ENCODE results near the gene TMIGD1.
A peak's percentile ranks its signal among the peaks of the same experiment; 100 is the strongest.
"Not testable (repeated sequence)": the region's sequence is repeated elsewhere in the genome, so short reads cannot be mapped to it uniquely, and the experiment has no call there.

The TMIGD1 gene

GRCh38 chr17:30357476-30357875 is 23.6 kb upstream of the TMIGD1 start:
- no peak for DNase-seq

- no peak for DNase-seq
Observed at GRCh38 chr17:30354701-30355100, 20.8 kb upstream of the TMIGD1 start.

DNA sequence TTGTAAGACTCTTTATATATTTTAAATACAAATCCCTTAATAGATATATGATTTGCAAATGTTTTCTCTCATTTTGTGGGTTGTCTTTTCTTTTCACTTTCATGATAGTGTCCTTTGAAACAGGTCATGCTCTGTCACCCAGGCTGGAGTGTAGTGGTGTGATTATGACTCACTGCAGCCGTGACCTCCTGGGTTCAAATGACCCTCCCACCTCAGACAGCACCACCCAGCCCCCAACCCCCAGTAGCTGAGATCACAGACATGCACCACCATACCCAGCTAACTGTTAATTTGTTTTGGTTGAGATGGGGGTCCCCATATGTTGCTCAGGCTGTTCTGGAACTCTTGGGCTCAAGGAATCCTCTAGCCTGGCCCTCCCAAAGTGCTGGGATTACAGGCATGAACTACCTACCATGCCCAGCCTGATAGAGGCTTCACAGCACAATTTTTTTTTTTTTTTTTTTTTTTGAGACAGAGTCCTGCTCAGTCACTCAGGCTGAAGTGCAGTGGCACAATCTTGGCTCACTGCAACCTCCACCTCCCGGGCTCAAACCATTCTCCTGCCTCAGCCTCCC is 18.5 kb upstream of the TMIGD1 start:
- DNase-seq: no peak

GRCh38 chr17:30351735-30352134 is 17.9 kb upstream of the TMIGD1 start:
- no peak for DNase-seq

GRCh38 chr17:30351263-30351662 is 17.4 kb upstream of the TMIGD1 start:
- DNase-seq: not testable (repeated sequence)

GRCh38 chr17:30349252-30349651 is 15.4 kb upstream of the TMIGD1 start:
- no peak for DNase-seq

DNA sequence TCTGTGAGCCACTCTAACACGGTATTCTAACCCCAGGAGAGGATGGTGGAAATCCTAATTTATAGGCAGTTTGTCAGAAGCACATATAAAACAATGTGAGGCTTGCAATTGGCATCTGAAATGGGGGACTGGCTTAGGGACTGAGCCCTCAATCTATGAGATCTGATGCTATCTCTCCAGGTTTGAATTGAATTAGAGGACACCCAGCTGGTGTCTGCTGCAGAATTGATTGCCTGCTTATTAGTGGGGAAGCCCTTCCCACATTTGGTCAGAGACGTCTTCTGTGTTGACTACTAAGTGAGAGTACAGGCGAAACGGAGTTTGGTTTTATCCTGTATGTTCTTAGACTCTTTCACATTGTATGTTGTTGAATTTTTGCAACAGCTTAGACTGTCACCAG is 13.6 kb upstream of the TMIGD1 start:
- no peak for DNase-seq

GRCh38 chr17:30346221-30346795 is 12.5 kb upstream of the TMIGD1 start:
- DNase-seq: no peak

GRCh38 chr17:30345527-30346075 is 11.7 kb upstream of the TMIGD1 start:
- peak in 1 of 2 donors; percentile 15 for DNase-seq

- no peak for DNase-seq
Observed at GRCh38 chr17:30345089-30345433, 11.2 kb upstream of the TMIGD1 start.

DNA sequence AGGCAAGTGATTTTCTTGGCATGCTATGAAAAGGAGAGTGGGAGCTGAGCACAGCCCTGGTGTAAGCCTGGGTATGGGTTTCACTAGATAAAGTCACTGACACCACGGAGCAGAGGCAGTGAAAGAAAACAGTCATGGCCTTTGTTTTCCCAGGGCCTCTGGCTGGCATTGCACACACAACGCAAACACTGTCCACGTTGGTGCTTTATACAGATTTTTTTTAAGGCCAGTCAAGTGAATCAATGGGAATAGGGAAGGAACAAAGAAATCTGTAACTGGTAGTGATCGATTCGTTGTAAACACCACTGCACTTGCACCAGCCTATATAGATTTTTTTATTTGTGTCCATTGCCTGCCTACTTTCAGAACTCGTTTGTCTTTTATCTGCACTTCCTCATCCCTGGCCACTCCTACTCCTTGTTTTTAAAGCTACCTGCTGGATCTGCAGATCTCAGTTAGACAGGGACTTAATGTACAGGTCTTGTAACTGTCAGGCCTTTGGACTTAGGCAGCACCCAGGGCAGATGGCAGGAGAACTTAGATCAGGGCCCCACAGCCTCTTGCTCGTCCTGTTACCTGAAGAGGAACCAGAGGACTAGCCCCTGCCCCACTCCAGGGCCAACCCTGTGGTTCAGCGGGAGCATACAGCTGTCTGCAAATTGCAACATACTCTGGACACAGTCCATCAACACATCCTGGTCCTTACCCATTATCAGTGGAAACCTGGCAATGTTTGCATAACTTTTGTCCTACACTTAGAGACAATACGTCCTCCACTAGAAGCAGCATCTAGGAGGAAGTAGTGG is 10.6 kb upstream of the TMIGD1 start:
- DNase-seq: no peak

DNA sequence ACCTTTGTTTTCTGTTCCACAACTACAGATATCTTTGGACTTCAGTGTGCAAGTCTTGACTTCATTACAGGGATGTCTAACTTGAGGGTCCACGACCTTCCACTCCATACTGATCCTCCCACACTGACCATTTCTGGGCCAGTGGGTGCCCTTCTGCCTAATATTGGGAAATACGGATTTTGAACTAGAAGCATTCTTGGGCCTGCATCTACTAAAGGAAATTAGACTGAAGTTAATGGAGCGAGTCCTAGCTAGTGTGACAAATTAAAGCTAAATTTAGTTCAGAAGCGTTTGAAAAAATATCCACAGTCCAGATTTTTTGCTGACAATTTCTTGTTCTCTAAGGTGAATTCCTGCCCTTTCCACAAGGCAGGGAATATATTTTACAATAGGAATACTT is 9.9 kb upstream of the TMIGD1 start:
- DNase-seq: no peak

DNA sequence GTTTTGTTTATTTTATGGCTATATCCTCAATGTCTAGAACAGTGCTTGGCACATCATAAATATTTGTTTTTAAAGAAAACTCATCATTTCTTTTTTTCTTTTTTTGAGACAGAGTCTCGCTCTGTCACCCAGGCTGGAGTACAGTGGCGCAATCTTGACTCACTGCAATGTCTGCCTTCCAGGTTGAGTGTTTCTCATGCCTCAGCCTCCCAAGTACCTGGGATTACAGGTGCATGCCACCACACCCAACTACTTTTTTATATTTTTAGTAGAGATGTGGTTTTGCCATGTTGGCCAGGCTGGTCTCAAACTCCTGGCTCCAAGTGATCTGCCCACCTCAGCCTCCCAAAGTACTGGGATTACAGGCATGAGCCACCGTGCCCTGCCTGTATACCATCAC is 9.4 kb upstream of the TMIGD1 start:
- not testable (repeated sequence) for DNase-seq

- no peak for DNase-seq
Observed at GRCh38 chr17:30341703-30342249, 7.9 kb upstream of the TMIGD1 start.

GRCh38 chr17:30340801-30341356 is 7.0 kb upstream of the TMIGD1 start:
- DNase-seq: no peak

DNA sequence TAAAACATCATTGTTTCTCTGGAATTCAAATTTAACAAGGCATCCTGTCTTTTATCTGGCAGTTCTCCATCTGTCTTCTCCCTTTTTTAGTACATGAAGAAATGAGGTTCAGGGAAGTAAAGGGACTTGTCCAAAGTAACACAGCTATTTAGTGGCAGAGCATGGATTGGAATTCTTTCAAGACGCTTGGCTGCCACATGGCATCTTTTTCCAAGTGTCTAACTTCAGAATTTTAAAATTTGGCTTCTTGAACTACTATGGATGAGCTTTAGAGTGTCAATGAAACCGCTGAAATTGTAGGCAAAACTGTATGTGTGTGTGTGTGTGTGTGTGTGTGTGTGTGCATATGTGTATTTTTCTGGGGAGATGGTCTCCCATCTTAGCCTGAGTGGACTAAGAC is 5.2 kb upstream of the TMIGD1 start:
- no peak for DNase-seq

DNA sequence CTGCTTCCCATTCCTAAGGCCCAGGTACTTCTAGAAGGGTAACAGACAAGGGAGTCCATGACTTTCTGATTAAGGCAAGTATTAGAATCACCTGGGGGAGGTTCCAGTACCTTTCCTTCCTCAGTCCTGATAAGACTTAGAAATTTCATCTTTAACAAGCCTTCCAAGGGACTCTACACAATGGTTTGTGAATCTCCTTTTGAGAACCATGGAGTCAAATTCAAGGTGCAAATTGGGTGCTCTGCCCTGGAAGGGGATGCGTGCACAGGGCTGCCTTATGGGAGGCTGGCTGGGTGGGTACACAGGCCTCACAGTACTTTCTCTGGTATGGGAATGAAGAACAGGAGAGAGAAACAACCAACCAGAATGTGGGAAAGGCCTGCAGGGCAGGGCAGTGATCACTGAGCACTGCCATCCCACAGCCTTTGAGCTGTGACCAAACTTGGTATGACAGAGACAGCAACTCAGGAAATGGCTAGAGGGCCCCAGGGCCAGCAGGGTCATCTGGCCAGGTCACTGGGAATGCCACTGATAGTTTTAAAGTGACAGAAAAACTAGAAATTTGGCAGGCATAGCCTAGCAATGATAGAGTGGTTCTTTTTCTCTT is 3.6 kb upstream of the TMIGD1 start:
- DNase-seq: no peak

DNA sequence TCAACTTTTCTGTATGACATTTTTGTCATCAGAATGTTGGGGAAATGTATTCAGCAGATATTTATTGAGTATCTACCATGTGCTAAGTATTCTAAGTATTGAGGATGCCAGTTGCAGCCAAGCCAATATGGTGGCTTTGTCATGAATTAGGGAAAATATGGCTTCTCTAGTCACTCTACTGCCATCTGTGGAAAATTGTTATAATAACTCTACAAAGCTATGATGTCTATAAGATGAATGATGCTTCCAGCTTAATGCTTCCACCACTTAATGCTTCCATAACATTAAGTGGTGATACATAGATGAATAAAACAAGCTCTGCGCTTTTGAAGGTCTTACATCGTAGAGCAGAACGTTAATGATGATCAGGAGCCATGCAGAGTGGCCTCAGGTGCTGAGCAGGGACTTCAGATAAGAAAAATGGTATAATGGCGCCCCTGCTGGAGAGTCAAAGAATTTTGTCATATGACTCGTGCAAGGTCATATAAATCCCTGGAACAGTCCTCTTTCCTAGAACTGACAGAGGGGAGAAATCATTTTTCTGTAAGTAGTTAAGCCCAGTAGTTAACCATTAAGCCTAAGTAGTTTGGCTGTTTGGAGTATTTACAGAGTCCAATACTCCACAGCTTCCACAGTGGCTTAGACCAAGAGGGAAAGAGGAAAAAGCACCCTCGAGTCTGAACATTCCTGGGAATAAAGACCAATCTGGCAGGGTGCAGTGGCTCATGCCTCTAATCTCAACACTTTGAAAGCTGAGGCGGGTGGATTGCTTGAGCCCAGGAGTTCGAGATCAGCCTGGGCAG is 2.7 kb upstream of the TMIGD1 start:
- peak; percentile 66 to 73 for DNase-seq

- no peak for DNase-seq
Observed at GRCh38 chr17:30334421-30334820, 564 bp upstream of the TMIGD1 start.

- peak; percentile 47 to 60 for DNase-seq
Observed at GRCh38 chr17:30332057-30332542, 1.8 kb downstream of the TMIGD1 start.

- no peak for DNase-seq
Observed at GRCh38 chr17:30326809-30327208, 7.0 kb downstream of the TMIGD1 start.

DNA sequence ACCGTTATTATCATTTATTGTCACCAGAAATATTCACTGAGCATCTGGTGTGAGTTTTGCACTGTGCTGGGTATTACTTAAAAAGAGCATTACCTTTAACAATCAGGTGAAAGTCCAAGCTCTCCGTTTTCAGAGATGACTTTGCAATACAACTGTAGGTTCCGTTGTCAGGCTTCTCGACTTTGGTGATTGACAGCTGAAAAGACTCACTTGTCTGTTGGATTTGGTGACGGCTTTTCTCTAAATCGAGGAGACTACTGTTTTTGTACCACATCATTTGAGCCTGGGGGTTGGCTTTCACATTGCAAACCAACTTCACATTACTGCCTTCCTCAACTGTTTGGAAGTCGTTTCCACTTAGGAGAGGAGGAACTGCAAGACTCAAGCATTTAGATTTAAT is 9.1 kb downstream of the TMIGD1 start:
- no peak for DNase-seq
